Lung (tissue), 12 donors: Measurements from ENCODE around the gene CEACAM19. TPM values are rescaled to one million over a fixed set of nuclear protein-coding genes. Genes with fewer than 3 reads are reported as not detected.
"Not testable (repeated sequence)": the region's sequence is repeated elsewhere in the genome, so short reads cannot be mapped to it uniquely, and the experiment has no call there.

Source experiments
- ATAC-seq: fragments of 200-7000 bp; cut with Tn5 transposase; one replicate; pipeline ENCODE4 v1.9.1; 2020; ENCODE audit warnings: moderate number of reproducible peaks; ENCODE audit not compliant: insufficient read depth, low FRiP score
- DNase-seq, 3 donors: peaks; one replicate each; pipeline ENCODE4 v3.0.0-alpha.2; 2013 to 2017
- H3K27ac ChIP-seq, 2 donors: one replicate each; pipeline ENCODE4 v1.5.1; 2013; ENCODE audit warnings: mild to moderate bottlenecking in 2 of 2, moderate library complexity in 2 of 2, control low read depth in 1 of 2, inconsistent platforms in 1 of 2, low read depth in 1 of 2, low read length in 1 of 2
- H3K27me3 ChIP-seq, 3 donors: one replicate each; pipeline ENCODE4 v1.5.1; 2013; ENCODE audit warnings: low read length in 2 of 3; ENCODE audit not compliant: control insufficient read depth in 3 of 3, insufficient read depth in 3 of 3
- H3K36me3 ChIP-seq, 4 donors: one replicate each; pipeline ENCODE4 v1.5.1; 2013; ENCODE audit warnings: low read length in 4 of 4, mild to moderate bottlenecking in 1 of 4, moderate library complexity in 1 of 4; ENCODE audit not compliant: control insufficient read depth in 4 of 4, insufficient read depth in 4 of 4
- H3K4me1 ChIP-seq, 5 donors: one replicate each; pipeline ENCODE4 v1.5.1; 2013; ENCODE audit warnings: low read length in 5 of 5, mild to moderate bottlenecking in 2 of 5, moderate library complexity in 1 of 5; ENCODE audit not compliant: control insufficient read depth in 5 of 5, insufficient read depth in 5 of 5
- H3K4me3 ChIP-seq: one replicate; pipeline ENCODE4 v1.5.1; 2013; ENCODE audit warnings: mild to moderate bottlenecking, control low read depth, moderate library complexity
- H3K9ac ChIP-seq, 2 donors: one replicate each; pipeline ENCODE4 v1.5.1; 2013; ENCODE audit warnings: low read length in 2 of 2, control low read depth in 1 of 2; ENCODE audit not compliant: insufficient read depth in 1 of 2
- H3K9me3 ChIP-seq, 4 donors: one replicate each; pipeline ENCODE4 v1.5.1; 2013; ENCODE audit warnings: low read length in 3 of 4, mild to moderate bottlenecking in 1 of 4, moderate library complexity in 1 of 4; ENCODE audit not compliant: control insufficient read depth in 4 of 4, insufficient read depth in 3 of 4
- WGBS, 2 donors: extraction: QIAGEN DNeasy Blood & Tissue Kit; methylation state at CpG; one replicate each; pipeline ENCODE4 v1.1.7; 2013; 5-methylcytosine and 5-hydroxymethylcytosine counted together
- polyA plus RNA-seq, 2 donors: library from polyadenylated mRNA; stranded (reverse); fragments of 200-250 nt; gene quantifications; one replicate each; pipeline ENCODE4 v1.2.1, GENCODE V29; 2013
- total RNA-seq, 2 donors: library from RNA; depleted of rRNA in 1 of 2; stranded (reverse); fragments of >200 nt in 1 of 2; gene quantifications; one replicate each; pipeline ENCODE4 v1.2.1, GENCODE V29; 2014 to 2021
- TF ChIP-seq, protein P1 (sequence below): IDR thresholded peaks from 2 replicates; pipeline ENCODE4 v1.5.1; 2012; ENCODE audit warnings: mild to moderate bottlenecking; ENCODE audit errors: control extremely low read depth, extremely low read depth
- donor health status: control.
- donor health status: control.
- donor health status: Bipolar disorder and iron deficiency.
- donor health status: healthy.
- donor health status: DM: yes; HTN: yes; CAD: no.

CEACAM19 gene
- total and polyA plus RNA-seq, 4 donors = 2.3 to 8.3 (median 4.4) TPM

DNA sequence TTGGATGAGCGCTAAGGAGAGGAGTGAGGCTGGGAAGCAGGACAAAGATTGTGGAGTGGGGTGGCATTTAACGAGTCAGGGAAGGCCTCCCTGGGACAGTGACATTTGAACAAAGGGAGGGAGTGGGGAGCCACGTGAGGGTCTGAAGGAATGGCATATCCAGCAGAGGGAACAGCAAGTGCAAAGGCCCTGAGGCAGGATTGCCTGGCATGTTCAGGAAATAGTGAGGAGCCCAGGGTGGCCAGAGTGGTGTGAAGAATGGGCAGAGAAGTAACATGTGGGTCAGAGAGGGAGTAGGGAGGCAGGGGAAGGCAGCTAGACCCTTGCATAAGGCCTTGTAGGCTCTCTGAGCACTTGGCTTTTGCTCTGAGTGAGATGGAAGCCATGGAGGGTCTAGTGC, 42.5 kb upstream of the CEACAM19 start:
- H3K27me3 ChIP-seq = no peaks in the 10 kb centered on the region
- TF ChIP-seq, protein P1, sequence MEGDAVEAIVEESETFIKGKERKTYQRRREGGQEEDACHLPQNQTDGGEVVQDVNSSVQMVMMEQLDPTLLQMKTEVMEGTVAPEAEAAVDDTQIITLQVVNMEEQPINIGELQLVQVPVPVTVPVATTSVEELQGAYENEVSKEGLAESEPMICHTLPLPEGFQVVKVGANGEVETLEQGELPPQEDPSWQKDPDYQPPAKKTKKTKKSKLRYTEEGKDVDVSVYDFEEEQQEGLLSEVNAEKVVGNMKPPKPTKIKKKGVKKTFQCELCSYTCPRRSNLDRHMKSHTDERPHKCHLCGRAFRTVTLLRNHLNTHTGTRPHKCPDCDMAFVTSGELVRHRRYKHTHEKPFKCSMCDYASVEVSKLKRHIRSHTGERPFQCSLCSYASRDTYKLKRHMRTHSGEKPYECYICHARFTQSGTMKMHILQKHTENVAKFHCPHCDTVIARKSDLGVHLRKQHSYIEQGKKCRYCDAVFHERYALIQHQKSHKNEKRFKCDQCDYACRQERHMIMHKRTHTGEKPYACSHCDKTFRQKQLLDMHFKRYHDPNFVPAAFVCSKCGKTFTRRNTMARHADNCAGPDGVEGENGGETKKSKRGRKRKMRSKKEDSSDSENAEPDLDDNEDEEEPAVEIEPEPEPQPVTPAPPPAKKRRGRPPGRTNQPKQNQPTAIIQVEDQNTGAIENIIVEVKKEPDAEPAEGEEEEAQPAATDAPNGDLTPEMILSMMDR = no peak
- ATAC-seq (no peak), DNase-seq (no peak)
- no peak overlapping the region for H3K9ac ChIP-seq
- H3K27ac ChIP-seq = no peak overlapping the region
- no peak overlapping the region for H3K4me3 ChIP-seq
- H3K36me3 ChIP-seq = no peaks in the 10 kb centered on the region
- no peaks in the 10 kb centered on the region for H3K9me3 ChIP-seq
- peaks cover 0 to 2% (median 0%) of the 10 kb centered on the region in 5 donors for H3K4me1 ChIP-seq
- 90 to 95% methylated on average over 3 of the region's 3 CpGs for WGBS, 2 donors

DNA sequence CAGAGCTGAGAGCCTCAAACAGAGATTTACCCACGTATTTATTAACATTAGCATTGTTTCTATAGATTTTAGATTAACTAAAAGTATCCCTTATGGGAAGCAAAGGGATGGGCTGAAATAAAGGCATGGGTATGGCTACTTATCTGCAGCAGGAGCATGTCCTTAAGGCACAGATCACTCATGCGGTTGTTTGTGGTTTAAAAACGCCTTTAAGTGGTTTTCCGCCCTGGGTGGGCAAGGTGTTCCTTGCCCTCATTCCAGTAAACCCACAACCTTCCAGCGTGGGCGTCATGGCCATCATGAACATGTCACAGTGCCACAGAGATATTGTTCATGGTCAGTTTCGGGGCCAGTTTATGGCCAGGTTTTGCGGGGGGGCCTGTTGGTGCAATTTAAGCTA, 39.7 kb upstream of the CEACAM19 start:
- ATAC-seq = not testable (repeated sequence)

GRCh38 chr19:44634058-44634457, 37.2 kb upstream of the CEACAM19 start:
- H3K4me1 ChIP-seq = peaks cover 0 to 10% (median 3%) of the 10 kb centered on the region in 5 donors
- not testable (repeated sequence) for H3K27ac ChIP-seq, H3K9me3 ChIP-seq, H3K36me3 ChIP-seq, H3K27me3 ChIP-seq, ATAC-seq, H3K4me3 ChIP-seq
- 15 to 50% methylated on average over 5 of the region's 5 CpGs for WGBS, 2 donors
- peak; percentile 37 to 59 (median 55) for DNase-seq
- peak overlapping the region in 1 of 2 donors; percentile 58 for H3K9ac ChIP-seq

More for the DNA sequence above, 39.7 kb upstream of the CEACAM19 start:
- H3K27ac ChIP-seq, H3K27me3 ChIP-seq, H3K36me3 ChIP-seq, H3K9ac ChIP-seq, DNase-seq, H3K9me3 ChIP-seq, H3K4me3 ChIP-seq: not testable (repeated sequence)
- peaks cover 0 to 10% (median 3%) of the 10 kb centered on the region in 5 donors for H3K4me1 ChIP-seq
- 73 to 83% methylated on average over 8 of the region's 8 CpGs for WGBS, 2 donors

DNA sequence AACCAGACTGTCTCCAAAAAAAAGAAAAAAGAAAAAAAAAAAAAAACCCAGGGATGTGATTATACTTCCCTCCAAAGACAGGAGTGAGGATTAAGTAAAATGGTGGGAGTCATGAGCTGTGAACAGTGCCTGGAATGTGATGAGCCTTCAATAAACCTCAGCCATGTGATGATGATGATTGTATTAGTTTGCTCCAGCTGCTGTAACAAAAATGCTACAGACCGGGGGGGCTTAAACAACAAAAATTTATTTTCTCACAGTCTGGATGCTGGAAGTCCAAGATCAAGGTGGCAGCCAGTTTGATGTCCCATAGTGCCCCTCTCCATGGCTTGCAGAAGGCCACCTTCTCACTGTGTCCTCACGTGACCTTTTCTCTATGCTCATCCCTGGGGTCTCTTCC, 36.5 kb upstream of the CEACAM19 start:
- H3K9me3 ChIP-seq = no peaks in the 10 kb centered on the region
- no peak overlapping the region for H3K4me3 ChIP-seq
- peaks cover 0 to 11% (median 3%) of the 10 kb centered on the region in 5 donors for H3K4me1 ChIP-seq
- H3K27me3 ChIP-seq = no peaks in the 10 kb centered on the region
- no peaks in the 10 kb centered on the region for H3K36me3 ChIP-seq
- H3K27ac ChIP-seq = no peak overlapping the region
- DNase-seq (no peak), ATAC-seq (no peak)
- TF ChIP-seq, protein P1 = no peak
- WGBS, 2 donors = 97 to 100% methylated on average over 2 of the region's 2 CpGs
- no peak overlapping the region for H3K9ac ChIP-seq
